Pancreas (tissue), 10 donors: Measurements from ENCODE around the gene FOLR2. TPM values are rescaled to one million over a fixed set of nuclear protein-coding genes. Genes with fewer than 3 reads are reported as not detected.
A peak's percentile ranks its signal among the peaks of the same experiment; 100 is the strongest.

Source experiments
- ATAC-seq, 4 donors: fragments of 200-7000 bp; cut with Tn5 transposase; one replicate each; pipeline versions ENCODE4 v1.8.0 to v1.9.1; 2020; ENCODE audit warnings: mild to moderate bottlenecking in 4 of 4, moderate library complexity in 4 of 4
- DNase-seq, 6 donors: peaks; one replicate each; pipeline ENCODE4 v3.0.0-alpha.2; 2020
- FAIRE-seq: peaks from 2 replicates; lab custom pipeline; 2012; peaks lifted over from hg19 to GRCh38; lab: Jason Lieb, UNC
- H3K27ac ChIP-seq, 4 donors: fragments of 200-600 bp; sonication (generic); 1 replicate in 3 of 4; 2 replicates in 1 of 4; pipeline versions ENCODE4 v1.5.0 to v1.8.0; 2020
- H3K27me3 ChIP-seq, 4 donors: fragments of 200-600 bp; one replicate each; pipeline ENCODE4 v1.8.0; 2021
- H3K36me3 ChIP-seq, 3 donors: fragments of 200-600 bp; sonication (generic) in 1 of 3; one replicate each; pipeline versions ENCODE4 v1.5.0 to v1.8.0; 2020 to 2021
- H3K4me1 ChIP-seq, 3 donors: fragments of 200-600 bp; one replicate each; pipeline ENCODE4 v1.8.0; 2021
- H3K4me3 ChIP-seq, 4 donors: fragments of 200-600 bp; sonication (generic) in 2 of 4; one replicate each; pipeline versions ENCODE4 v1.5.0 to v1.8.0; 2020 to 2021
- H3K9me3 ChIP-seq, 4 donors: fragments of 200-600 bp; one replicate each; pipeline ENCODE4 v1.8.0; 2021
- CTCF ChIP-seq, 4 donors: fragments of 200-600 bp; sonication (generic) in 3 of 4; IDR thresholded peaks; one replicate each; pipeline versions ENCODE4 v1.5.0 to v1.8.0; 2021; ENCODE audit warnings: antibody characterized with exemption in 4 of 4
- WGBS, 2 donors: extraction: QIAGEN DNeasy Blood & Tissue Kit; methylation state at CpG; one replicate each; pipeline ENCODE4 v1.1.7; 2013; 5-methylcytosine and 5-hydroxymethylcytosine counted together
- intact Hi-C, 3 donors: fragments of 100-400 bp; cut with DNase I; formaldehyde crosslinking; loops; one replicate each; pipeline versions ENCODE4 v1.11.1 to v1.14.2; 2022
- polyA plus RNA-seq, 2 donors: library from polyadenylated mRNA; stranded (reverse); fragments of 200-250 nt; gene quantifications; one replicate each; pipeline ENCODE4 v1.2.3, GENCODE V29; 2013
- total RNA-seq, 6 donors: library from RNA; stranded (reverse); fragmentation: NEBNext Ultra II Directional in 4 of 6; extraction: Animal tissue kit (Norgen Biotek cat#: 25700) in 4 of 6; gene quantifications; one replicate each; pipeline versions ENCODE4 v1.2.1 to v1.2.4, GENCODE V29; 2021 to 2023
- donor health status: healthy with polysubstance abuse.
- donor health status: DM: no; HTN: no; CAD: no; lungs with moderate emphysema.
- donor health status: DM: no; HTN: no; CAD: no.
- donor health status: control.
- donor health status: control.
- donor health status: Bipolar disorder and iron deficiency.
- donor health status: DM: yes; HTN: yes; CAD: no.
- donor health status: DM: no; HTN: no; CAD: no.
- donor health status: DM: no; HTN: no; CAD: no.
- donor health status: DM: yes; HTN: yes; CAD: no.

FOLR2 gene
- total and polyA plus RNA-seq, 8 donors = 0.51 to 9.2 (median 1.9) TPM

- FAIRE-seq (no peak), DNase-seq (peak in 4 of 6 donors; percentile 20 to 58 (median 32)), ATAC-seq (no peak)
- Histone ChIP-seq H3K27ac (no peak overlapping the region), H3K9me3 (no peaks in the 10 kb centered on the region), H3K4me3 (no peak overlapping the region), H3K36me3 (no peaks in the 10 kb centered on the region), H3K4me1 (peaks cover 0 to 10% (median 0%) of the 10 kb centered on the region in 3 donors), H3K27me3 (no peaks in the 10 kb centered on the region)
- intact Hi-C loops = no loop called here
- TF ChIP-seq CTCF (IDR thresholded peaks at IDR 0.05) = no peak
- WGBS, 2 donors = 88 to 92% methylated on average over 7 of the region's 7 CpGs
Observed at GRCh38 chr11:72221386-72222075, 4.9 kb downstream of the FOLR2 start.

GRCh38 chr11:72222106-72222891 is 5.7 kb downstream of the FOLR2 start:
- intact Hi-C loops = no loop called here
- peaks cover 0 to 10% (median 0%) of the 10 kb centered on the region in 3 donors for H3K4me1 ChIP-seq
- H3K27ac ChIP-seq = peak overlapping the region; percentile 86 to 99 (median 93)
- no peak for TF ChIP-seq CTCF (IDR thresholded peaks at IDR 0.05)
- H3K9me3 ChIP-seq = no peaks in the 10 kb centered on the region
- ATAC-seq (no peak), FAIRE-seq (no peak), DNase-seq (peak in 3 of 6 donors; percentile 19 to 45 (median 22))
- peak overlapping the region in 3 of 4 donors; percentile 63 to 87 (median 77) for H3K4me3 ChIP-seq
- 60 to 73% methylated on average over 6 of the region's 6 CpGs for WGBS, 2 donors
- no peaks in the 10 kb centered on the region for H3K27me3 ChIP-seq
- H3K36me3 ChIP-seq = no peaks in the 10 kb centered on the region

GRCh38 chr11:72222907-72223614 is 6.5 kb downstream of the FOLR2 start:
- FAIRE-seq (no peak), DNase-seq (peak; percentile 94 to 96 (median 95)), ATAC-seq (peak; percentile 88 to 94 (median 90))
- no peaks in the 10 kb centered on the region for H3K27me3 ChIP-seq
- H3K27ac ChIP-seq = peak overlapping the region; percentile 86 to 99 (median 93)
- no peaks in the 10 kb centered on the region for H3K9me3 ChIP-seq
- intact Hi-C loops = no loop called here
- peaks cover 0 to 10% (median 0%) of the 10 kb centered on the region in 3 donors for H3K4me1 ChIP-seq
- H3K36me3 ChIP-seq = peaks cover 0 to under 1% (median 0%) of the 10 kb centered on the region in 3 donors
- WGBS, 2 donors = 0 to 1% methylated on average over 40 to 47 of the region's 47 CpGs
- TF ChIP-seq CTCF (IDR thresholded peaks at IDR 0.05) = peak in 1 of 4 donors; percentile 8
- H3K4me3 ChIP-seq = peak overlapping the region; percentile 63 to 87 (median 72)

- DNase-seq = peak in 5 of 6 donors; percentile 53 to 90 (median 80)
- peaks cover 0 to 9% (median 4%) of the 10 kb centered on the region in 3 donors for H3K36me3 ChIP-seq
- H3K4me1 ChIP-seq = peaks cover 0 to 10% (median 0%) of the 10 kb centered on the region in 3 donors
- no peaks in the 10 kb centered on the region for H3K27me3 ChIP-seq
- ATAC-seq = peak; percentile 70 to 79 (median 78)
- intact Hi-C loops = no loop called here
- WGBS, 2 donors = 1% methylated on average over 46 to 84 of the region's 84 CpGs
- H3K27ac ChIP-seq = peak overlapping the region; percentile 86 to 99 (median 93)
- no peaks in the 10 kb centered on the region for H3K9me3 ChIP-seq
- H3K4me3 ChIP-seq = peak overlapping the region; percentile 63 to 87 (median 72)
- FAIRE-seq = no peak
- no peak for TF ChIP-seq CTCF (IDR thresholded peaks at IDR 0.05)
Observed at GRCh38 chr11:72223615-72224563, 7.3 kb downstream of the FOLR2 start.
